Activated naive CD4-positive, alpha-beta T cell treated with anti-CD3 and anti-CD28 coated beads, Interleukin-2, amount 50 U/mL, for 72 hours (primary cell): ENCODE results near the gene GDI1. TPM values are rescaled to one million over a fixed set of nuclear protein-coding genes. Genes with fewer than 3 reads are reported as not detected.

Source experiments
- ATAC-seq, 2 donors: fragments of 150-1000 bp; cut with Tn5 transposase; 2 replicates each; pipeline ENCODE4 v1.10.0; 2021; ENCODE audit warnings: mild to moderate bottlenecking in 2 of 2, moderate library complexity in 2 of 2
- DNase-seq, 2 donors: peaks; one replicate each; pipeline ENCODE4 v3.0.0; 2021 to 2022; ENCODE audit warnings: low spot score in 2 of 2
- H3K27ac Mint-ChIP-seq, 2 donors: one replicate each; pipeline ENCODE4 v1.8.0; 2022; ENCODE audit warnings: mild to moderate bottlenecking in 2 of 2, mixed read lengths in 2 of 2
- H3K36me3 Mint-ChIP-seq, 2 donors: one replicate each; pipeline ENCODE4 v1.8.0; 2022; ENCODE audit warnings: mixed read lengths in 2 of 2
- H3K9me3 Mint-ChIP-seq, 2 donors: one replicate each; pipeline ENCODE4 v1.8.0; 2022; ENCODE audit warnings: mixed read lengths in 2 of 2
- total RNA-seq, 2 donors: library from RNA; stranded (reverse); gene quantifications; one replicate each; pipeline ENCODE4 v1.2.3, GENCODE V29; 2022

GDI1 gene
- total RNA-seq, 2 donors from 2014 or later: 96.4 to 213 TPM

GRCh38 chrX:154490414-154491083, 53.6 kb downstream of the GDI1 start, which contains the start of gene SLC10A3:
Gene SLC10A3 (minus strand): TSS chrX:154490629. CDS start chrX:154488940, 1,689 bp downstream.
- Mint-ChIP-seq H3K27ac (peak within 1 kb of the TSS; percentile 81 to 84), H3K36me3 (peaks cover 5% of the 10 kb centered on the region in 2 donors), H3K9me3 (no peaks in the 10 kb centered on the region)
- ATAC-seq (peak; percentile 93 to 94), DNase-seq (peak; percentile 81 to 94)

Other genes starting within 250 kb of the GDI1 start
- not detected for gene OPN1MW2, start 217.4 kb upstream of the GDI1 start, total RNA-seq
- gene OPN1MW3, start 179.6 kb upstream of the GDI1 start, total RNA-seq: not detected
- not detected for gene TEX28, start 142.0 kb upstream of the GDI1 start, total RNA-seq
- under 1 TPM; 0.48 to 0.56 TPM for gene TKTL1, start 141.4 kb upstream of the GDI1 start, total RNA-seq
- 100 to 1,000 TPM; 690 to 932 TPM for gene FLNA, start 62.5 kb upstream of the GDI1 start, total RNA-seq
- gene EMD, start 57.9 kb upstream of the GDI1 start, total RNA-seq: 10 to 100 TPM; 79.3 to 83.0 TPM
- gene RPL10, start 38.8 kb upstream of the GDI1 start, total RNA-seq: 1,000 to 10,000 TPM; 1,357 to 2,520 TPM
- gene DNASE1L1, start 27.9 kb upstream of the GDI1 start, total RNA-seq: 10 to 100 TPM; 14.7 to 20.6 TPM
- 10 to 100 TPM; 24.7 to 62.4 TPM for gene TAFAZZIN, start 25.6 kb upstream of the GDI1 start, total RNA-seq
- 10 to 100 TPM; 26.9 to 44.5 TPM for gene ATP6AP1, start 8.5 kb upstream of the GDI1 start, total RNA-seq
- gene FAM50A, start 7.0 kb downstream of the GDI1 start, total RNA-seq: 10 to 100 TPM; 53.0 to 68.5 TPM
- gene PLXNA3, start 21.1 kb downstream of the GDI1 start, total RNA-seq: 10 to 100 TPM; 37.2 to 40.4 TPM
- gene LAGE3, start 42.1 kb downstream of the GDI1 start, total RNA-seq: 10 to 100 TPM; 44.9 to 46.0 TPM
- gene UBL4A, start 49.5 kb downstream of the GDI1 start, total RNA-seq: 10 to 100 TPM; 39.6 to 40.4 TPM
- 10 to 100 TPM in 1 of 2 donors, 1 to 10 TPM in 1; 9.8 to 15.6 TPM for gene SLC10A3, start 53.5 kb downstream of the GDI1 start, total RNA-seq
- gene FAM3A, start 79.1 kb downstream of the GDI1 start, total RNA-seq: 10 to 100 TPM; 27.7 to 32.7 TPM
- gene G6PD, start 109.7 kb downstream of the GDI1 start, total RNA-seq: 10 to 100 TPM; 74.2 to 75.9 TPM
- 10 to 100 TPM; 34.2 to 35.0 TPM for gene IKBKG, start 110.5 kb downstream of the GDI1 start, total RNA-seq
- not detected for gene CTAG1A, start 148.0 kb downstream of the GDI1 start, total RNA-seq
- not detected for gene CTAG1B, start 182.1 kb downstream of the GDI1 start, total RNA-seq
- not detected for gene CTAG2, start 216.4 kb downstream of the GDI1 start, total RNA-seq